HL-60 (cell line): ENCODE data around the gene PROZ.
"Not testable (repeated sequence)": the region's sequence is repeated elsewhere in the genome, so short reads cannot be mapped to it uniquely, and the experiment has no call there.

Experiments used
- POLR2AphosphoS5 ChIP-seq: IDR thresholded peaks from 2 replicates; pipeline ENCODE4 v1.6.1; 2012; ENCODE audit warnings: low read depth
- SPI1 ChIP-seq: IDR thresholded peaks from 2 replicates; pipeline ENCODE4 v1.6.1; 2012; ENCODE audit warnings: low read depth, mild to moderate bottlenecking, borderline replicate concordance
- TF ChIP-seq, protein P1 (sequence below): IDR thresholded peaks from one replicate; pipeline ENCODE4 v1.5.1; 2011; ENCODE audit warnings: low read length, control low read depth, inconsistent platforms; ENCODE audit not compliant: insufficient read depth
- TF ChIP-seq, protein P2 (sequence below): IDR thresholded peaks from 2 replicates; pipeline ENCODE4 v1.6.1; 2012; ENCODE audit warnings: low read depth; ENCODE audit not compliant: insufficient replicate concordance

DNA sequence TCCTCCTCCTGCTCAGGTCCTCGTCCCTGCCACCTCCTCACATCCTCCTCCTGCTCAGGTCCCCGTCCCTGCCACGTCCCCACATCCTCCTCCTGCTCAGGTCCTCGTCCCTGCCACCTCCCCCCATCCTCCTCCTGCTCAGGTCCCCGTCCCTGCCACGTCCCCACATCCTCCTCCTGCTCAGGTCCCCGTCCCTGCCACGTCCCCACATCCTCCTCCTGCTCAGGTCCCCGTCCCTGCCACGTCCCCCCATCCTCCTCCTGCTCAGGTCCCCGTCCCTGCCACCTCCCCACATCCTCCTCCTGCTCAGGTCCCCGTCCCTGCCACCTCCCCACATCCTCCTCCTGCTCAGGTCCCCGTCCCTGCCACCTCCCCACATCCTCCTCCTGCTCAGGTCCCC, 3.5 kb downstream of the PROZ start:
- not testable (repeated sequence) for TF ChIP-seq POLR2AphosphoS5, SPI1
- TF ChIP-seq, protein P1, sequence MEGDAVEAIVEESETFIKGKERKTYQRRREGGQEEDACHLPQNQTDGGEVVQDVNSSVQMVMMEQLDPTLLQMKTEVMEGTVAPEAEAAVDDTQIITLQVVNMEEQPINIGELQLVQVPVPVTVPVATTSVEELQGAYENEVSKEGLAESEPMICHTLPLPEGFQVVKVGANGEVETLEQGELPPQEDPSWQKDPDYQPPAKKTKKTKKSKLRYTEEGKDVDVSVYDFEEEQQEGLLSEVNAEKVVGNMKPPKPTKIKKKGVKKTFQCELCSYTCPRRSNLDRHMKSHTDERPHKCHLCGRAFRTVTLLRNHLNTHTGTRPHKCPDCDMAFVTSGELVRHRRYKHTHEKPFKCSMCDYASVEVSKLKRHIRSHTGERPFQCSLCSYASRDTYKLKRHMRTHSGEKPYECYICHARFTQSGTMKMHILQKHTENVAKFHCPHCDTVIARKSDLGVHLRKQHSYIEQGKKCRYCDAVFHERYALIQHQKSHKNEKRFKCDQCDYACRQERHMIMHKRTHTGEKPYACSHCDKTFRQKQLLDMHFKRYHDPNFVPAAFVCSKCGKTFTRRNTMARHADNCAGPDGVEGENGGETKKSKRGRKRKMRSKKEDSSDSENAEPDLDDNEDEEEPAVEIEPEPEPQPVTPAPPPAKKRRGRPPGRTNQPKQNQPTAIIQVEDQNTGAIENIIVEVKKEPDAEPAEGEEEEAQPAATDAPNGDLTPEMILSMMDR: not testable (repeated sequence)
- TF ChIP-seq, protein P2, sequence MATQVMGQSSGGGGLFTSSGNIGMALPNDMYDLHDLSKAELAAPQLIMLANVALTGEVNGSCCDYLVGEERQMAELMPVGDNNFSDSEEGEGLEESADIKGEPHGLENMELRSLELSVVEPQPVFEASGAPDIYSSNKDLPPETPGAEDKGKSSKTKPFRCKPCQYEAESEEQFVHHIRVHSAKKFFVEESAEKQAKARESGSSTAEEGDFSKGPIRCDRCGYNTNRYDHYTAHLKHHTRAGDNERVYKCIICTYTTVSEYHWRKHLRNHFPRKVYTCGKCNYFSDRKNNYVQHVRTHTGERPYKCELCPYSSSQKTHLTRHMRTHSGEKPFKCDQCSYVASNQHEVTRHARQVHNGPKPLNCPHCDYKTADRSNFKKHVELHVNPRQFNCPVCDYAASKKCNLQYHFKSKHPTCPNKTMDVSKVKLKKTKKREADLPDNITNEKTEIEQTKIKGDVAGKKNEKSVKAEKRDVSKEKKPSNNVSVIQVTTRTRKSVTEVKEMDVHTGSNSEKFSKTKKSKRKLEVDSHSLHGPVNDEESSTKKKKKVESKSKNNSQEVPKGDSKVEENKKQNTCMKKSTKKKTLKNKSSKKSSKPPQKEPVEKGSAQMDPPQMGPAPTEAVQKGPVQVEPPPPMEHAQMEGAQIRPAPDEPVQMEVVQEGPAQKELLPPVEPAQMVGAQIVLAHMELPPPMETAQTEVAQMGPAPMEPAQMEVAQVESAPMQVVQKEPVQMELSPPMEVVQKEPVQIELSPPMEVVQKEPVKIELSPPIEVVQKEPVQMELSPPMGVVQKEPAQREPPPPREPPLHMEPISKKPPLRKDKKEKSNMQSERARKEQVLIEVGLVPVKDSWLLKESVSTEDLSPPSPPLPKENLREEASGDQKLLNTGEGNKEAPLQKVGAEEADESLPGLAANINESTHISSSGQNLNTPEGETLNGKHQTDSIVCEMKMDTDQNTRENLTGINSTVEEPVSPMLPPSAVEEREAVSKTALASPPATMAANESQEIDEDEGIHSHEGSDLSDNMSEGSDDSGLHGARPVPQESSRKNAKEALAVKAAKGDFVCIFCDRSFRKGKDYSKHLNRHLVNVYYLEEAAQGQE: not testable (repeated sequence)
